WERI-Rb-1 (cell line): Measurements from ENCODE around the gene NTNG1.

Experiments used
- DNase-seq: peaks from one replicate; pipeline ENCODE4 v3.0.0-alpha.2; 2020
- H3K27ac ChIP-seq: fragments of 250-450 bp; sonication (Bioruptor Pico); 2 replicates; pipeline ENCODE4 v1.5.1; 2020; ENCODE audit warnings: mild to moderate bottlenecking, moderate library complexity
- H3K27me3 ChIP-seq: fragments of 250-450 bp; sonication (Bioruptor Pico); 2 replicates; pipeline ENCODE4 v1.5.1; 2021; ENCODE audit warnings: mild to moderate bottlenecking, low read depth, moderate library complexity; ENCODE audit not compliant: insufficient read depth, severe bottlenecking
- H3K36me3 ChIP-seq: fragments of 250-450 bp; sonication (Bioruptor Pico); 2 replicates; pipeline ENCODE4 v1.5.1; 2020; ENCODE audit warnings: mild to moderate bottlenecking, moderate library complexity
- H3K4me3 ChIP-seq: 2 replicates; pipeline ENCODE4 v1.5.1; 2011; ENCODE audit warnings: low read depth, mild to moderate bottlenecking, control low read depth, low read length
- H3K9me3 ChIP-seq: fragments of 250-450 bp; sonication (Bioruptor Pico); 2 replicates; pipeline ENCODE4 v1.5.1; 2021; ENCODE audit warnings: mild to moderate bottlenecking, moderate library complexity; ENCODE audit not compliant: severe bottlenecking
- TF ChIP-seq, protein P1 (sequence below): IDR thresholded peaks from 2 replicates; pipeline ENCODE4 v1.5.1; 2011; ENCODE audit warnings: low read depth, mild to moderate bottlenecking, control low read depth, inconsistent platforms, low read length

Gene NTNG1

DNA sequence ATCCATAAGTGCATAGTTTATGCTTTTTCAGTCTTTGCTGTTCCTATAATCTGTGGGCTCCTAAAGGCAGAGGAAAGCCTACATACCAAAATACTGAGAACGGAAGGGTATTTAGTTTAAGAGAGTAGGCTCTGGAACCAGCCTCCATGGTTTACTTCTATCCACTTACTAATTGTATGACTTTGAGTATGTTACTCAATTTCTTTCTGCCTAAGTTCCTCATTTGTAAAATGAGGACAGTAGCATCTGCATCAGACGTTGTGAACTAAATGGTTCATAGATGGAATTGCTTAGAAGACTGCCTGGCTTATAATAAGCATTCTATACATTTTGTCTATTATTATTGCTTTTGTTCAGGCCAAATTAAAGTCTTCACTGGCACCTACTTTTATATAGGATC lies 111.0 kb downstream of the NTNG1 start:
- H3K9me3 ChIP-seq = no peaks in the 10 kb centered on the region
- H3K4me3 ChIP-seq = no peak overlapping the region
- no peak for DNase-seq
- H3K27me3 ChIP-seq = no peaks in the 10 kb centered on the region
- no peaks in the 10 kb centered on the region for H3K36me3 ChIP-seq
- H3K27ac ChIP-seq = no peak overlapping the region
- TF ChIP-seq, protein P1, sequence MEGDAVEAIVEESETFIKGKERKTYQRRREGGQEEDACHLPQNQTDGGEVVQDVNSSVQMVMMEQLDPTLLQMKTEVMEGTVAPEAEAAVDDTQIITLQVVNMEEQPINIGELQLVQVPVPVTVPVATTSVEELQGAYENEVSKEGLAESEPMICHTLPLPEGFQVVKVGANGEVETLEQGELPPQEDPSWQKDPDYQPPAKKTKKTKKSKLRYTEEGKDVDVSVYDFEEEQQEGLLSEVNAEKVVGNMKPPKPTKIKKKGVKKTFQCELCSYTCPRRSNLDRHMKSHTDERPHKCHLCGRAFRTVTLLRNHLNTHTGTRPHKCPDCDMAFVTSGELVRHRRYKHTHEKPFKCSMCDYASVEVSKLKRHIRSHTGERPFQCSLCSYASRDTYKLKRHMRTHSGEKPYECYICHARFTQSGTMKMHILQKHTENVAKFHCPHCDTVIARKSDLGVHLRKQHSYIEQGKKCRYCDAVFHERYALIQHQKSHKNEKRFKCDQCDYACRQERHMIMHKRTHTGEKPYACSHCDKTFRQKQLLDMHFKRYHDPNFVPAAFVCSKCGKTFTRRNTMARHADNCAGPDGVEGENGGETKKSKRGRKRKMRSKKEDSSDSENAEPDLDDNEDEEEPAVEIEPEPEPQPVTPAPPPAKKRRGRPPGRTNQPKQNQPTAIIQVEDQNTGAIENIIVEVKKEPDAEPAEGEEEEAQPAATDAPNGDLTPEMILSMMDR = no peak

DNA sequence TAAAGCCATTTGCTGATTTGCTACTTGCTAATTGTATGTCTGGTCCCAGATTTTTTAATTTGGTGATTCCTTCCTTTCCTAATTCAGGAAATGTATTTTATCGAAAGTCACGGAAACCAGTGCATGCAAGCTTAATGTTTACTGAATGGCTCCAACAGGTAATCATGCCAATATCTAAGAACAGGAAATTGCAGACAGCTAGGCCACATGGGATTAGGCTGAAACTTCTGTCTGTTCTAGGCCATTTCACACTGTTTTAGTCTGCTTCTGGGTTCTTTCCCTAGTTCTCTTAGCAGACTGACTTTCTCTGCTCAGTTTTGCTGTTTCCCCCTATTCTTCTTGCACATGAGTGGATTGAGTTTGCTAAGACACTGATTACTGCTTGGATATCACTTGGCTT lies 111.4 kb downstream of the NTNG1 start:
- TF ChIP-seq, protein P1 = no peak
- Histone ChIP-seq H3K36me3 (no peaks in the 10 kb centered on the region), H3K27me3 (no peaks in the 10 kb centered on the region), H3K4me3 (no peak overlapping the region), H3K27ac (no peak overlapping the region), H3K9me3 (no peaks in the 10 kb centered on the region)
- no peak for DNase-seq

DNA sequence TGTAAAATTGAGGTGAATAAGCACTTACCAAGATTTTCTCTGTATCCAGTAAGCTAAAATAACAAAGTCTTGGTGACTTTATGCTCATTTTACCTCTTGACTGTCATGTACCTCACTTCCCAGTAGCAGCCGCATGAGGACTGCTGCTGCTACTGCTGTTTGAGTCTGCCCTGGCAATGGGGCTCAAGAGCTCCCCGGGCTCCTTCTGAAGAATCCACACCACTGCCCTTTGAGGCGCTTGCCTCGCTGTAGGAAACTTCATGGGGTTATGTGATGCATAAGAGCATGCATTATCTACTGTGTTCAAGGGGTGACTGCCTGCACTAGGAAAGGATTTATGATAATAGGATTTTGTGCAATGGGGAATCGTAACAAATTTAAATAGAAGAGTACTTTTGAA lies 113.5 kb downstream of the NTNG1 start:
- no peaks in the 10 kb centered on the region for H3K9me3 ChIP-seq
- TF ChIP-seq, protein P1 = no peak
- H3K27ac ChIP-seq = no peak overlapping the region
- no peaks in the 10 kb centered on the region for H3K36me3 ChIP-seq
- no peak overlapping the region for H3K4me3 ChIP-seq
- no peaks in the 10 kb centered on the region for H3K27me3 ChIP-seq
- DNase-seq = no peak

DNA sequence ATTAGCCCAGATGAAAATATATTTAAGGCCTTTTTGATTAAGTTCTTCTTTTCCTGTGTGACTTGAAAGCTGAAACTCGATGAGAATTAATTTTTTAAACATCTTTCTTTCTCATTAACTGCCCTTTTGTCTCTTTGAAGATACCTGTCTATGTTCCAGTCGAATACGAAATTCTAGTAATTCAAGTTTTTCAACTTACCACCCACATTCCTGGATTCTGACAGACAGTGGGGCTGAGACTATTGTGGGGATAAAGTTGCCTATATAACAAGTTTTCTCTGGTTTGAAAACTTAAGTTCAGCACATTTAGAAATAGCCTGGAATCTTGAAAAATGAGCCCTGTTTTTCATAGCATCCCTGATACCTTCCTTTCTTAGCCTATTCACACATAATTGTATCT lies 114.6 kb downstream of the NTNG1 start:
- Histone ChIP-seq H3K9me3 (no peaks in the 10 kb centered on the region), H3K27ac (no peak overlapping the region), H3K36me3 (no peaks in the 10 kb centered on the region), H3K4me3 (no peak overlapping the region), H3K27me3 (no peaks in the 10 kb centered on the region)
- TF ChIP-seq, protein P1 = no peak
- DNase-seq = no peak

DNA sequence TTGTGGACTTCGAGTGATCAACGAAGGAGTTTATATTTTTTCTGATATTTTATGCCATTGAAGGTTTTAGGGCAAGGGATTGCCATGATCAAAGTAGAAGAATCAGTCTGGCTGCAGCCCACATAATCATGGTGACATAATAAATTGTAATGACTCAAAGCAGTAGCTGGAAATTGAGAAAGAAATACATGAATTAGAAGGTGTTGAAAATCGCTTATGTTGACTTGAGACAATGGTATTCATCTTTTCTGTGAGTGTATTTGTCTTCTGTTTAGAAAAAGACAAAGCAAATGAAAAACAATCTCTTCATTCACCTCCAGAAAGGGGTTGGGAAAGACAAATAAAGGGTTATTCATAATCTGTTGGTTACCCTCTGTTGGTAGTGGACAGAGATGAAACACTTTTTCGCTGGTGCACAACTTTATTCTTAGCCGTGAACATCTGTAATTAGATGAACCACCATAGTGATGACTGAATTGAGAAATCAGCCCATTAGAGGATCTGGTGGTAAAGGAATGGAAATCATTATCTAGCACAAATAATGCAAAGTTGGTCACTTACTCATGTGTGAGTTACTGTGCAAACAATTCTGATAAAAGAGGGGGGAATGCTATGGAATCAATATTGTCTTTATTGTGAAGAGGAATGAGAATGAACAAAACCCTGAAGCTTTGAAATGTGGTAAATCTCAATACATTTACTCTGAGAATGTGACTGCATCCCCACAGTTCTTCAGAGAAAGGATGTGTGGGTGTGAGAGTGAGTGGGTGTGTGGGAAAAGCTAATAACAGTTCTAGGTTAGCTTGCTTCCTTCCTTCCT lies 121.8 kb downstream of the NTNG1 start:
- TF ChIP-seq, protein P1 = no peak
- DNase-seq = no peak
- Histone ChIP-seq H3K9me3 (no peaks in the 10 kb centered on the region), H3K27me3 (no peaks in the 10 kb centered on the region), H3K4me3 (no peak overlapping the region), H3K36me3 (no peaks in the 10 kb centered on the region), H3K27ac (no peak overlapping the region)
